IMR-90 (cell line): ENCODE results near the gene DENND2C. TPM values are rescaled to one million over a fixed set of nuclear protein-coding genes. Genes with fewer than 3 reads are reported as not detected.

Experiments
- ATAC-seq: fragments of 200-7000 bp; cut with Tn5 transposase; 2 replicates; pipeline ENCODE4 v1.9.1; 2020; ENCODE audit warnings: low read depth, mild to moderate bottlenecking, moderate library complexity
- BruUV-seq: library from RNA; stranded (reverse); fragments of 400-500 nt; replicated peaks from 2 replicates; lab custom pipeline; 2021; lab: Mats Ljungman, UMichigan
- CTCF ChIA-PET: fragments of 300-600 bp; formaldehyde crosslinking; extraction: SDS; loops from one replicate; lab custom pipeline; 2021; ENCODE audit warnings: antibody characterized with exemption; lab: Yijun Ruan, JAX
- POLR2A ChIA-PET: fragments of 300-600 bp; sonication (Branson Sonifier 250); formaldehyde crosslinking; loops from one replicate; lab custom pipeline; 2022; ENCODE audit warnings: antibody characterized with exemption; ENCODE audit not compliant: unreplicated experiment; lab: Charles Lee
- DNase-seq: peaks from one replicate; pipeline ENCODE4 v3.0.0; 2013
- H2AFZ ChIP-seq: replicated peaks from 2 replicates; pipeline ENCODE3; 2013; ENCODE audit warnings: low read length, mild to moderate bottlenecking; ENCODE audit not compliant: poor library complexity
- H2AK5ac ChIP-seq: 2 replicates; pipeline ENCODE4 v1.6.1; 2013; ENCODE audit warnings: low read depth, low read length, inconsistent platforms
- H2AK9ac ChIP-seq: replicated peaks from 2 replicates; pipeline ENCODE3; 2013; ENCODE audit warnings: mild to moderate bottlenecking, low read depth, low read length, moderate library complexity; ENCODE audit not compliant: poor library complexity
- H2BK120ac ChIP-seq: 2 replicates; pipeline ENCODE4 v1.6.1; 2013; ENCODE audit warnings: low read depth, low read length, inconsistent platforms
- H2BK15ac ChIP-seq: 3 replicates; pipeline ENCODE4 v1.6.1; 2013; ENCODE audit warnings: low read depth, low read length, inconsistent platforms
- H2BK20ac ChIP-seq: 2 replicates; pipeline ENCODE4 v1.6.1; 2013; ENCODE audit warnings: low read depth, mild to moderate bottlenecking, inconsistent platforms, low read length, moderate library complexity
- H2BK5ac ChIP-seq: 2 replicates; pipeline ENCODE4 v1.6.1; 2013; ENCODE audit warnings: mild to moderate bottlenecking, low read depth, low read length, inconsistent platforms; ENCODE audit not compliant: poor library complexity, severe bottlenecking
- H3K14ac ChIP-seq: replicated peaks from 2 replicates; pipeline ENCODE4 v1.6.1; 2013; ENCODE audit warnings: low read depth, low read length, inconsistent platforms
- H3K18ac ChIP-seq: 2 replicates; pipeline ENCODE4 v1.6.1; 2013; ENCODE audit warnings: low read depth, low read length, control low read depth
- H3K23ac ChIP-seq: 2 replicates; pipeline ENCODE4 v1.6.1; 2013; ENCODE audit warnings: low read depth, low read length, inconsistent platforms
- H3K27ac ChIP-seq: 2 replicates; pipeline ENCODE4 v1.5.1; 2013; ENCODE audit warnings: mild to moderate bottlenecking, control low read depth, low read length; ENCODE audit not compliant: insufficient read depth
- H3K27me3 ChIP-seq: 2 replicates; pipeline ENCODE4 v1.6.1; 2013; ENCODE audit warnings: low read length; ENCODE audit not compliant: control insufficient read depth, insufficient read depth
- H3K36me3 ChIP-seq: 2 replicates; pipeline ENCODE4 v1.6.1; 2013; ENCODE audit warnings: low read length, mixed read lengths; ENCODE audit not compliant: control insufficient read depth, insufficient read depth
- H3K4ac ChIP-seq: 2 replicates; pipeline ENCODE4 v1.6.1; 2013; ENCODE audit warnings: low read depth, low read length, inconsistent platforms
- H3K4me1 ChIP-seq: 2 replicates; pipeline ENCODE4 v1.6.1; 2013; ENCODE audit warnings: low read length, mixed read lengths; ENCODE audit not compliant: control insufficient read depth, insufficient read depth
- H3K4me2 ChIP-seq: 2 replicates; pipeline ENCODE4 v1.6.1; 2013; ENCODE audit warnings: low read depth, mild to moderate bottlenecking, control low read depth, low read length, moderate library complexity
- H3K4me3 ChIP-seq: 2 replicates; pipeline ENCODE4 v1.5.1; 2013; ENCODE audit warnings: low read depth, mild to moderate bottlenecking, control low read depth, low read length, moderate library complexity; ENCODE audit not compliant: insufficient read depth
- H3K56ac ChIP-seq: 2 replicates; pipeline ENCODE4 v1.6.1; 2013; ENCODE audit warnings: low read length, inconsistent platforms; ENCODE audit not compliant: insufficient read depth; ENCODE audit errors: extremely low read depth
- H3K79me1 ChIP-seq, 2 experiments: 2 replicates each; pipeline ENCODE4 v1.6.1; 2013; ENCODE audit warnings: low read length in 2 of 2, inconsistent platforms in 1 of 2, low read depth in 1 of 2
- H3K9ac ChIP-seq: 2 replicates; pipeline ENCODE4 v1.6.1; 2013; ENCODE audit warnings: low read depth, low read length, control low read depth
- H3K9me1 ChIP-seq: 2 replicates; pipeline ENCODE4 v1.6.1; 2013; ENCODE audit warnings: low read length, inconsistent platforms; ENCODE audit not compliant: insufficient read depth
- H3K9me3 ChIP-seq: 2 replicates; pipeline ENCODE4 v1.6.1; 2013; ENCODE audit warnings: low read length; ENCODE audit not compliant: control insufficient read depth, insufficient read depth
- H4K20me1 ChIP-seq: 2 replicates; pipeline ENCODE4 v1.6.1; 2013; ENCODE audit warnings: low read length, inconsistent platforms; ENCODE audit not compliant: insufficient read depth
- H4K5ac ChIP-seq: 2 replicates; pipeline ENCODE4 v1.6.1; 2013; ENCODE audit warnings: mild to moderate bottlenecking, low read depth, low read length, control low read depth
- H4K8ac ChIP-seq, 2 experiments: 2 replicates each; pipeline ENCODE4 v1.6.1; 2013; ENCODE audit warnings: low read depth in 2 of 2, low read length in 2 of 2, control low read depth in 1 of 2, inconsistent platforms in 1 of 2
- H4K91ac ChIP-seq: 2 replicates; pipeline ENCODE4 v1.6.1; 2013; ENCODE audit warnings: low read depth, low read length, inconsistent platforms; ENCODE audit not compliant: insufficient read depth
- BHLHE40 ChIP-seq: fragments of 150-350 bp; IDR thresholded peaks from 2 replicates; pipeline ENCODE4 v1.6.1; 2016; ENCODE audit warnings: mild to moderate bottlenecking, low read depth, low read length
- CEBPB ChIP-seq: IDR thresholded peaks from 2 replicates; pipeline ENCODE4 v1.6.1; 2012; ENCODE audit warnings: low read depth, low read length, improper control_type of control experiment
- CHD1 ChIP-seq: IDR thresholded peaks from 2 replicates; pipeline ENCODE4 v1.6.1; 2012; ENCODE audit warnings: low read depth, low read length, improper control_type of control experiment
- CTCF ChIP-seq: conservative IDR thresholded peaks from 2 replicates; pipeline ENCODE4 v1.5.1; 2012; ENCODE audit warnings: mild to moderate bottlenecking, low read depth, low read length, improper control_type of control experiment
- FOS ChIP-seq: fragments of 150-350 bp; IDR thresholded peaks from 2 replicates; pipeline ENCODE4 v1.6.1; 2016; ENCODE audit warnings: low read depth, low read length
- MAFK ChIP-seq: IDR thresholded peaks from 2 replicates; pipeline ENCODE4 v1.6.1; 2012; ENCODE audit warnings: low read depth, low read length, improper control_type of control experiment
- MAZ ChIP-seq: IDR thresholded peaks from 2 replicates; pipeline ENCODE4 v1.6.1; 2012; ENCODE audit warnings: low read depth, mild to moderate bottlenecking, low read length, improper control_type of control experiment, moderate library complexity, borderline replicate concordance
- MXI1 ChIP-seq: IDR thresholded peaks from 2 replicates; pipeline ENCODE4 v1.6.1; 2012; ENCODE audit warnings: low read depth, mild to moderate bottlenecking, low read length, moderate library complexity, borderline replicate concordance
- NFE2L2 ChIP-seq: fragments of 150-350 bp; IDR thresholded peaks from 2 replicates; pipeline ENCODE4 v1.6.1; 2016; ENCODE audit warnings: low read depth, mild to moderate bottlenecking, low read length
- POLR2A ChIP-seq: IDR thresholded peaks from 2 replicates; pipeline ENCODE4 v1.6.1; 2012; ENCODE audit warnings: mild to moderate bottlenecking, low read depth, low read length
- RAD21 ChIP-seq: IDR thresholded peaks from 2 replicates; pipeline ENCODE4 v1.6.1; 2012; ENCODE audit warnings: low read length, improper control_type of control experiment
- RCOR1 ChIP-seq: IDR thresholded peaks from 2 replicates; pipeline ENCODE4 v1.6.1; 2012; ENCODE audit warnings: mild to moderate bottlenecking, low read length, improper control_type of control experiment; ENCODE audit not compliant: insufficient replicate concordance
- RFX5 ChIP-seq: IDR thresholded peaks from 2 replicates; pipeline ENCODE4 v1.8.0; 2012; ENCODE audit warnings: low read depth, mild to moderate bottlenecking, low read length, moderate library complexity
- SMC3 ChIP-seq: fragments of 150-350 bp; IDR thresholded peaks from 2 replicates; pipeline ENCODE4 v1.6.1; 2016; ENCODE audit warnings: low read depth, mild to moderate bottlenecking, antibody characterized with exemption, low read length, moderate library complexity
- WGBS, 2 experiments: methylation state at CpG; one replicate each; pipeline versions ENCODE4 v1.1.5 to v1.1.7; 2013; ENCODE audit warnings: missing lambda C conversion rate in 2 of 2; ENCODE audit not compliant: insufficient read length in 1 of 2; ENCODE audit errors: extremely low coverage in 2 of 2; 5-methylcytosine and 5-hydroxymethylcytosine counted together
- dilution Hi-C: fragments of 300-500 bp; cut with HindIII; formaldehyde crosslinking; loops from one replicate; pipeline ENCODE4 v1.14.3; 2018; ENCODE audit warnings: low sequenced_read_pairs; ENCODE audit not compliant: unreplicated experiment
- in situ Hi-C: fragments of 300-500 bp; cut with MboI; formaldehyde crosslinking; loops from 3 replicates; pipeline ENCODE4 v1.14.3; 2019; ENCODE audit warnings: low sequenced_read_pairs, inconsistent platforms, mixed read lengths
- intact Hi-C: fragments of 100-400 bp; cut with micrococcal nuclease; formaldehyde crosslinking; loops from 2 replicates; pipeline ENCODE4 v1.10.0; 2022
- polyA plus RNA-seq, 3 experiments: library from polyadenylated mRNA; depleted of rRNA; stranded (reverse); fragments of >200 nt; gene quantifications; 2 replicates each; pipeline ENCODE4 v1.2.3, GENCODE V29; 2012; ENCODE audit warnings: low replicate concordance in 1 of 3
- total RNA-seq: library from RNA; depleted of rRNA; stranded (reverse); fragments of >200 nt; gene quantifications from 2 replicates; pipeline ENCODE4 v1.2.3, GENCODE V29; 2012
- TF ChIP-seq, protein P1 (sequence below): fragments of 150-350 bp; IDR thresholded peaks from 2 replicates; pipeline ENCODE4 v1.6.1; 2016; ENCODE audit warnings: low read depth, mild to moderate bottlenecking, low read length, moderate library complexity, borderline replicate concordance

DENND2C gene
- total and polyA plus RNA-seq, 2 of the 4 experiments (the other 2 are of a cell fraction), result 0.58 to 2.2 TPM

DNA sequence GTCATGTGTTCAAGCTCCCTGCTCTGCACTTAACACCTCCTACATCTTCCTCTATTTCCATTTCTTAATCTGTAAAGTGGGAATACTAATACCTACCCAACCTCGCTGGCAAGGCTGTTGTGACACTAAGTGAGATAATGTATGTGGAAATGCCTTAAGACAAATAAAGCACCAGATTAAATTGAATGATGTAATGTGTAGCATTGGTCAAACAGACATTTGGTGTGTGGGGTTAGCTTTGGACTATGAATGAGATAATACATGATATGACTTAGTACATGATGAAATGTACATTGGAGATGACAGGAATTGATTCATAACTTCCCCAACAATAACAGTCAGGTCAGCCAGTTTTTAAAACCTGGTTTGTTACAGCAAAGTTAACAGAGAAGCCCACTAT is 20.3 kb upstream of the DENND2C start:
- peaks cover 17% of the 10 kb centered on the region for H3K27me3 ChIP-seq
- H2AFZ ChIP-seq, result no peak overlapping the region
- no peak overlapping the region for H3K18ac ChIP-seq
- no CpG with 5 or more reads among the region's 1 CpG for WGBS, 2 experiments
- ATAC-seq (no peak), DNase-seq (no peak)
- H4K5ac ChIP-seq, result no peak overlapping the region
- no peak overlapping the region for H4K8ac ChIP-seq
- no peaks in the 10 kb centered on the region for H3K79me1 ChIP-seq
- no peak overlapping the region for H3K14ac ChIP-seq
- dilution Hi-C loops, result no loop called here
- H2BK15ac ChIP-seq, result no peak overlapping the region
- H3K9me3 ChIP-seq, result no peaks in the 10 kb centered on the region
- intact Hi-C loops, result no loop called here
- no peaks in the 10 kb centered on the region for H3K4me1 ChIP-seq
- no peak overlapping the region for H2AK5ac ChIP-seq
- no peak overlapping the region for H3K9ac ChIP-seq
- no TSS peak for BruUV-seq
- POLR2A ChIA-PET, result no interaction called here
- H2BK120ac ChIP-seq, result no peak overlapping the region
- CTCF ChIA-PET, result no interaction called here
- no peak overlapping the region for H2AK9ac ChIP-seq
- H3K36me3 ChIP-seq, result no peaks in the 10 kb centered on the region
- H2BK5ac ChIP-seq, result no peak overlapping the region
- no peak overlapping the region for H4K91ac ChIP-seq
- TF ChIP-seq CTCF (no peak), MAZ (no peak), FOS (no peak), BHLHE40 (no peak), SMC3 (no peak), RAD21 (no peak), POLR2A (no peak), CEBPB (no peak), RCOR1 (no peak), MXI1 (no peak), CHD1 (no peak), MAFK (no peak), NFE2L2 (no peak), RFX5 (no peak)
- TF ChIP-seq, protein P1, sequence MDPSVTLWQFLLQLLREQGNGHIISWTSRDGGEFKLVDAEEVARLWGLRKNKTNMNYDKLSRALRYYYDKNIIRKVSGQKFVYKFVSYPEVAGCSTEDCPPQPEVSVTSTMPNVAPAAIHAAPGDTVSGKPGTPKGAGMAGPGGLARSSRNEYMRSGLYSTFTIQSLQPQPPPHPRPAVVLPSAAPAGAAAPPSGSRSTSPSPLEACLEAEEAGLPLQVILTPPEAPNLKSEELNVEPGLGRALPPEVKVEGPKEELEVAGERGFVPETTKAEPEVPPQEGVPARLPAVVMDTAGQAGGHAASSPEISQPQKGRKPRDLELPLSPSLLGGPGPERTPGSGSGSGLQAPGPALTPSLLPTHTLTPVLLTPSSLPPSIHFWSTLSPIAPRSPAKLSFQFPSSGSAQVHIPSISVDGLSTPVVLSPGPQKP, result no peak
- H3K4me2 ChIP-seq, result no peak overlapping the region
- H4K20me1 ChIP-seq, result no peaks in the 10 kb centered on the region
- no peak overlapping the region for H3K4me3 ChIP-seq
- in situ Hi-C loops, result no loop called here
- H3K4ac ChIP-seq, result no peak overlapping the region
- no peak overlapping the region for H3K23ac ChIP-seq
- no peak overlapping the region for H3K27ac ChIP-seq
- H2BK20ac ChIP-seq, result no peak overlapping the region
- H3K9me1 ChIP-seq, result no peaks in the 10 kb centered on the region
- no peak overlapping the region for H3K56ac ChIP-seq
